Activated CD8-positive, alpha-beta memory T cell treated with anti-CD3 and anti-CD28 coated beads, Interleukin-2, amount 50 U/mL, for 24 hours (primary cell): ENCODE results near the gene SNX4.

Experiments used
- DNase-seq: peaks from one replicate; pipeline ENCODE4 v3.0.0-alpha.2; 2020; ENCODE audit errors: extremely low read depth

Gene SNX4

GRCh38 chr3:125403789-125404188 is 116.2 kb downstream of the SNX4 start:
- DNase-seq = no peak

GRCh38 chr3:125402639-125403038 is 117.4 kb downstream of the SNX4 start:
- no peak for DNase-seq

DNA sequence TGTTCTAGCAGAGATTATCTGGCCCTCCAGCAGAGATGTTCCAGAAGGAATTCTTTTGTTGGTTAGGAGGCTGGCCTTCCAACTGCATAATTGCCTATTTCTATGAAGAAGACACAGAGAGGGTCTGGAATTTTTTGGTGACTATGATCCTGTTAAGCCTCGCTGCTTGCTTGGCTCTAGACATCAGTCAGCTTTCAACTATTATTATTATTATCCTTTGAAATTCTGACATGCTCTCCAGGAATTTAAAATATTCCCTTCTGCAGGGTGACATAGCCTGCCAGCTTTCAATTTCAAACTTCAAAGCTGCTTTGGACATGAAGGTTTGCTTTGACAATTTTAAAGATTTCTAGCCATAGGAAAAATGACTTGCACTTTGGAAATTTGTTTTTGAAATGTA is 118.6 kb downstream of the SNX4 start:
- no peak for DNase-seq

GRCh38 chr3:125398952-125399351 is 121.0 kb downstream of the SNX4 start:
- no peak for DNase-seq
